SKM-1 treated with dmso at 0.1 percent for 144 hours (cell line): ENCODE measurements around the gene TTC17.
"Not testable (repeated sequence)": the region's sequence is repeated elsewhere in the genome, so short reads cannot be mapped to it uniquely, and the experiment has no call there.

ENCODE experiments used
- DNase-seq: peaks from one replicate; lab custom pipeline; 2025; ENCODE audit not compliant: unreplicated experiment; lab: John Stamatoyannopoulos, UW

TTC17 gene, protein sequence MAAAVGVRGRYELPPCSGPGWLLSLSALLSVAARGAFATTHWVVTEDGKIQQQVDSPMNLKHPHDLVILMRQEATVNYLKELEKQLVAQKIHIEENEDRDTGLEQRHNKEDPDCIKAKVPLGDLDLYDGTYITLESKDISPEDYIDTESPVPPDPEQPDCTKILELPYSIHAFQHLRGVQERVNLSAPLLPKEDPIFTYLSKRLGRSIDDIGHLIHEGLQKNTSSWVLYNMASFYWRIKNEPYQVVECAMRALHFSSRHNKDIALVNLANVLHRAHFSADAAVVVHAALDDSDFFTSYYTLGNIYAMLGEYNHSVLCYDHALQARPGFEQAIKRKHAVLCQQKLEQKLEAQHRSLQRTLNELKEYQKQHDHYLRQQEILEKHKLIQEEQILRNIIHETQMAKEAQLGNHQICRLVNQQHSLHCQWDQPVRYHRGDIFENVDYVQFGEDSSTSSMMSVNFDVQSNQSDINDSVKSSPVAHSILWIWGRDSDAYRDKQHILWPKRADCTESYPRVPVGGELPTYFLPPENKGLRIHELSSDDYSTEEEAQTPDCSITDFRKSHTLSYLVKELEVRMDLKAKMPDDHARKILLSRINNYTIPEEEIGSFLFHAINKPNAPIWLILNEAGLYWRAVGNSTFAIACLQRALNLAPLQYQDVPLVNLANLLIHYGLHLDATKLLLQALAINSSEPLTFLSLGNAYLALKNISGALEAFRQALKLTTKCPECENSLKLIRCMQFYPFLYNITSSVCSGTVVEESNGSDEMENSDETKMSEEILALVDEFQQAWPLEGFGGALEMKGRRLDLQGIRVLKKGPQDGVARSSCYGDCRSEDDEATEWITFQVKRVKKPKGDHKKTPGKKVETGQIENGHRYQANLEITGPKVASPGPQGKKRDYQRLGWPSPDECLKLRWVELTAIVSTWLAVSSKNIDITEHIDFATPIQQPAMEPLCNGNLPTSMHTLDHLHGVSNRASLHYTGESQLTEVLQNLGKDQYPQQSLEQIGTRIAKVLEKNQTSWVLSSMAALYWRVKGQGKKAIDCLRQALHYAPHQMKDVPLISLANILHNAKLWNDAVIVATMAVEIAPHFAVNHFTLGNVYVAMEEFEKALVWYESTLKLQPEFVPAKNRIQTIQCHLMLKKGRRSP

GRCh38 chr11:43358801-43359421 lies at the start of gene TTC17:
TTC17 (plus strand) TSS chr11:43358920; CDS start chr11:43358955, 35 bp downstream.
- peak; percentile 91 for DNase-seq

DNA sequence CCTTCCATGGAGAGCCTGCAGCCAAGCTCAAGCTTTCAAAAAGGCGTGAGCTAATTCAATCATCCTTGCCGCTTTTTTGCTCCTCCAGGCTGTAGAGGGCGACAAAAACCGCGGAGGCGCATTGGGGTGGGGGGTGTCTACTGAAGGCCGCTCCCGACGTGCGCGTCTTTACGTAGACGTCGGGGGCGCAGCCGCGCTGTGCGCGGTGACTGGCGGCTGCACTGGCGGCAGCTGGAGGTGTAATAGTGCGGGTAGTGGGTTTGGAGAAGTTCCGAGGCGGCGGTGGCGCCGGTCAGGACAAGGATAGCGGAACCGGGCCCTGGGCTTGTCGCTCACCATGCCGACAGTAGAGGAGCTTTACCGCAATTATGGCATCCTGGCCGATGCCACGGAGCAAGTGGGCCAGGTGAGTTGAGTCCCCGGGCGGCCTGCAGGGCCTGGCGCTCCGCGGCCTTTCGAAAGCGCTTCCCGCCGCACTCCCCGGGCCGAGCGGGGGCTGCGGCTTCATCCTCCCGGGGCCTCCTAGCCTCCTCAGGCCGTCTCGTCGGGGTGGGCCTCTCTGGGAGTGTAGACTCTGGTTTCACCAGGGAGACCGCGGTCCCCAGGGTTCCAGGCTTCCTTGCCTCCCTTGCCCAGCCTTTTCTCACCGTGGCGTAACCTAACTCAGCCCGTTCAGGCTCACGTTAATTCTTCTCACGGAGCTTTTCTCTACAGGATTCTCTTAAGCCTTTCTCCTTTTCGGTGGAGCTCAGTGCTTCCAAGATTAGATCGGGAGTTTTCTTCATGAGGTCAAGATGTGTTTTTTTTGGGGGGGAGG lies 46.7 kb upstream of the TTC17 start, which contains the start of gene API5:
API5 (plus strand) TSS at position 206 of the 817 bp plus-strand sequence; CDS start at position 338, 132 bp downstream.
- DNase-seq = peak; percentile 94

DNA sequence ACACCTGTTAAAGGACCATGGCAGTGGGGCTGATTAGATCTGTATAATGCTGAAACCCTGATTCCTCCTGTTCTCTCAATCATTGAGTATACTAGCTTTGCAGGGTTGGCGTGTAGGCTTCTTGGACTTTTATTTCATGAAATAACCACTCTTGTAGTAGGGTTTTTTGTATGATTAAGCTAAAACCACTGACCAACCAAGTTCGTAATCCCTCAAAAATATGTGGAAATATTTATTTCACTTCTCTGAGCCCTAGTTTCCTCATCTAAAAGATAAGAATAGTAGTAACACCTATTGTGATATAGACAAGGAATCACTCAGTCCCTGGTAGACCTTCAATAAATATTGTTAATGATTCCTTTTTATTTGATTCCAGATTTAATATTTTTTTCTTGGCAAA lies 42.8 kb upstream of the TTC17 start:
- no peak for DNase-seq

- DNase-seq = no peak
Observed at GRCh38 chr11:43316451-43316850, 42.3 kb upstream of the TTC17 start.

DNA sequence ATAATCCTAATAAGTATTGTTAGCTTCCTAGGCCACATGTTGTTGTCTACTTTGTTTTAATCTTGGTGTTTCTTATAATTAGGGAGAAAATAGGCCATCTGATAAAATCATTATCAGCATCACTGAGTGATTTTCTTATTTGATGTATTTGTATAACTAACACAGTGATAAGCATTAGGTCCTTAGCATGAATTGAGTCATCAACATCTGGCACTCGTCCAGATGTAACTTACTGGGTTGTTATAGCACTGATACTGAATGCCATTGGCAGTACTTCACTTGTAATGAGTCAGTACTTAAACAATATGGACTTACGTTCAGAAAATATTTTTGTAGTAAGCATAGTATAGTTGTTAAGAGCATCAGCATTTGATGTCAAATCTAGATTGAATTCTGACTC lies 30.7 kb upstream of the TTC17 start:
- DNase-seq = no peak

GRCh38 chr11:43328482-43328881 lies 30.2 kb upstream of the TTC17 start:
- DNase-seq = no peak

GRCh38 chr11:43341159-43341558 lies 17.6 kb upstream of the TTC17 start:
- no peak for DNase-seq

GRCh38 chr11:43351426-43351825 lies 7.3 kb upstream of the TTC17 start:
- not testable (repeated sequence) for DNase-seq

DNA sequence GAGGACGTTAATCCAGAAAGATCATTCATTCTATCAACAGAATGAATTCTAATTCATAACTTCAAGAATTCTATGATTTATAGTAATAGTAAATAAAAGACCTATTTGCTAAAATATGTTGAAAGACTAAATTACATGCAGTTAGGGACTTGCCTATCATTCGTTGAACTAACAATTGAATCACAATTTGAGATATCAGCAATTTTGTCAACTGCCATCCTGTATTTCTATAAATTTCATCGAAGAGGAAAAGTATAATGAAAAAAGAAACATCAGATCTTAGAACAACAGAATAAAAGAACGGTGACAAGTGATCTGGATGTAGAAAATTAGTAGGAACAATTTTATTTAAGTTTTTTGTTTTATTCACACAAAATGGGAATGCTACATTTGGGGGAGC lies 4.4 kb upstream of the TTC17 start:
- DNase-seq = no peak

GRCh38 chr11:43356336-43356735 lies 2.4 kb upstream of the TTC17 start:
- no peak for DNase-seq

DNA sequence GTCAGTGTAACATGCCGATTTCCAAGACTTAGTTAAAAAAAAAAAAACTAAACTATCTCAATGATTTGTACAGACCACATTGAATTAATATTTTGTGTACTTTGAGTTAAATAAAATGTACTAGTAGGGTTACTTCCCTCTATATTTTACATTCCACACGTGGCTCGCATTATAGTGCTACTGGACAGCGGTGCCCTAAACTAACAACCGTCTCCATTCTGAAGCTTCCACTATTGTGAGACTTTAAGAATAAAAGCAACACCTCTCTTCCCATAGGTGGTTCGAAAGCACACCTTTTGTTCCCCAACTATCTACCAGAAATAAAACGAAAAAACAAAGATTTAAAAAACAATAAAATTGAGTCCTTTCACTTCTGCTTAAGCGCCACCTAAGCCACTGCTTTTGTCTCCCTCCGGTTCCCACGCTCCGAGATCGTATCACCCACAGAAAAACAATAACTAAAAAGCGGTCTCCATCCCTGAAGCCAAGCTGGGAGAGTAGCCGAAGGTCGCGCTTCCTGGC lies 380 bp upstream of the TTC17 start:
- DNase-seq = no peak

GRCh38 chr11:43359422-43359818 lies 700 bp downstream of the TTC17 start:
- DNase-seq = peak; percentile 39

DNA sequence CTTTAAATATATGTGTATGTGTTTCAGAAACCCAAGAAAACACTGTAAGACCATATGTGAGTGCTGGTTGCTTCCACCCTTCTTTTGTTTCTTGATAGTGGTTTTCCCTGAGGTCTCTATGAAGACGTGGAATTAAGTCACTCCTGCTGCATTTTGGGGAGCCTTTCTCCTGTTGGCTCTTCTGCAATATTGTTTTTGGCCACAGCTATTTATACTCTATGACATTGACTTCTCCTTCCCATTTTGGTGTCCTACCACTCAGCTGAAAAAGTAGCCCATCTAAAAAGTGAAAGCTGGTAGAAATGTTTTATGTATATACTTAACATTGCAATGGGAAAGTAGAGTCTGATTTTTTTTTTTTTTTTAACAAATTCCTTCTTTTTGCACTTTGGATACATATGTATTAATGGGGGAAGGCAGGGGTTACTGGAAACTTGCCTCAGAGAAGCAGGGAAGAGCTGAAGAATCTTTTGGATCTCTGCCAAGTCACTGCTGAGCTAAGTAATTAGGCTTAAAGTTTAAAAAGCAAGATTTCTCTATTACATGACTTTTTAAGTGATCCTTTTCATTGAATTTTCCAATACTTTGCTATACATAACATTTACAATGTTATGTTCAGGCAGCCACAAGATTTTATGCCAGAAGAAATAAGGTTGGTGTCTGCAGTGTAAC lies 1.8 kb downstream of the TTC17 start:
- peak; percentile 56 for DNase-seq

GRCh38 chr11:43366677-43367076 lies 8.0 kb downstream of the TTC17 start:
- no peak for DNase-seq

DNA sequence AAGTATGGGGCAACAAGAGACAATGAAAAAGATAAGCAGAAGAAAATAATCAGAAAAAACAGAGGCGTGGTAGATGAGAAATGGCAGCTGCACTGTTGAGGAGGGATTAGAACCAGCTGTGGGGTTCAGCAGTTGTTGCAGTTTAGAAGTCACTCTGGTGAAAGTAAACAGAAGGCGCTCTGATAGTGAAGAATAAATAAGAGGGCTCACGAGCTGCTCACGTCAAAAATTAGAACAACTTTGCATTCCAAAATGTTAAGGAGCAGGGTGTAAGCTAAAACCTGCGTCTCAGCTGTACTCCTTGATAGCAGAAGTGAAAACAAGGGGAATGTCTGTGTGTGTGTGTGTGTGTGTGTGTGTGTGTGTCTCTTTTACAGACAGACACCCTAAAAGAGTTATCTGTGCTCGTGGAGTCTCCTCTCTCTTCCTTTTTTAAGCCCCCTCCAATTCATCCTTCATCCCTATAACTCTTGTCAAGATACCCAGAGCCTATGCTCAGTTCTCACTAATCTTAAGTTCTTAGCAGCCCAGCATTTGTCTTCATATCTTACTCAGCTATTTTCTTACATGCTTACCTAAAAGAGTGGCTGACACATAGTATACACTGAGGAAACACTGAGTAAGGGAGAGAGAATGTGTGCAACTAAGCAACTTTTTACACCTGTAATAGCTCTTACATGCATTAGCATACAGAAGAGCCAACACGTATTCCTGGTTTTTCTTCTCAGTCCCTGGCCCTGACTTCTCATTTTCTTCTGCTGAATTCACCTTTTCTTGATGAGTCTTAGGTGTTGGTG lies 8.9 kb downstream of the TTC17 start:
- no peak for DNase-seq

DNA sequence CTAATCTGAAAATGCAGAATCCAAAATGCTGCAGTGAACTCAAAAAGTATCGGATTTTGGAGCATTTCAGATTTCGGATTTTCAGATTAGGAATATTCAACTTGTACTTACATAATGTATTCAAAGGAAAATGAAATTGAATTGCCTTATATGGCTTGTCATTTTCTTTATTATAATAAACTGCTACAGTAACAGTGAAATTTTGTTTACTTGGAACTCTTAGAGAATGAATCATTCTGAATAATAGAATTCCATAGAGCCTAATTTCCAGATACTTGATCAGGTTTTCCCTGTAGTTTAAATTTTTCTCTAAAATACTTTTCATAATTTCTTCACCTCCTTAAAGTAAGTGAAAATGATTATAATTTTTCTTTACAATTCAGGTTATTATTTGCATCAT lies 17.3 kb downstream of the TTC17 start:
- DNase-seq = no peak

GRCh38 chr11:43376594-43376993 lies 17.9 kb downstream of the TTC17 start:
- DNase-seq = no peak

- DNase-seq = no peak
Observed at GRCh38 chr11:43377389-43377788, 18.7 kb downstream of the TTC17 start.
